ENCODE data around the gene GON7.
"Not testable (repeated sequence)": the region's sequence is repeated elsewhere in the genome, so short reads cannot be mapped to it uniquely, and the experiment has no call there.

The GON7 gene, protein sequence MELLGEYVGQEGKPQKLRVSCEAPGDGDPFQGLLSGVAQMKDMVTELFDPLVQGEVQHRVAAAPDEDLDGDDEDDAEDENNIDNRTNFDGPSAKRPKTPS

DNA sequence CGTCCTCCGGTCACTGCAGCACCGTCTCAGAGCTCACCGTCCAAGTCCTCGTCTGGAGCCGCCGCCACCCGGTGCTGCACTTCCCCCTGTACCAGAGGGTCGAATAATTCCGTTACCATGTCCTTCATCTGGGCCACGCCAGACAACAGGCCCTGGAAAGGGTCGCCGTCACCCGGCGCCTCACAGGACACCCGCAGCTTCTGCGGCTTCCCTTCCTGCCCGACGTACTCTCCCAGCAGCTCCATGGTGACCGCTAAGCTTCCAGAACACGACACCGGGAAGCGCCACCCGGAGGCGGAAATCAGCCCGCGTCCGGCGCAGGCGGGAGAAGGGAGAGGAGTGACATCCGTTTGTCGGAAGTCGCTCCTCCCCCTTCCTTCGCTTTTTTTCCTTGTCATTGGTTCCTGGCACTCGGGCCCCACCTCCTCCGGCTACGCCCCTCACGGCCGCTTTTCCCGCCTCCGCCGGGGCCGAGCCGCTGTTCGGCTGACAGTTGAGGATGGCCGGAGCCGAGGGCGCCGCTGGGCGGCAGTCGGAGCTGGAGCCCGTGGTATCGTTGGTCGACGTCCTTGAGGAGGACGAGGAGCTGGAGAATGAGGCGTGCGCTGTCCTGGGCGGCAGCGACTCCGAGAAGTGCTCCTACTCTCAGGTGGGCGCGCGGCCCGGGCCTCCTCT is at the start of gene GON7, which contains the start of gene UBR7:
GON7 (minus strand) TSS at position 273 of the 675 bp plus-strand sequence; CDS start at position 245, 28 bp downstream.
UBR7 (plus strand) TSS at position 464 of the 675 bp plus-strand sequence; CDS start at position 500, 36 bp downstream.
- Mint-ChIP-seq H3K4me1 (peaks cover 50% of the 10 kb centered on the region), H3K4me3 (peak within 1 kb of the TSS; percentile 76), H3K27me3 (no peaks in the 10 kb centered on the region), H3K36me3 (peaks cover 21% of the 10 kb centered on the region), H3K9me3 (no peaks in the 10 kb centered on the region), H3K27ac (peak within 1 kb of the TSS; percentile 91)
- peak; percentile 95 for DNase-seq
- CTCF ChIA-PET, result interaction anchor here (0.7 to 2.6 kb wide), 5 partner anchors 10 to 26 kb away, joined by 3 to 16 read pairs (median 7); partner anchors contain the start of genes LYSET and MOAP1

DNA sequence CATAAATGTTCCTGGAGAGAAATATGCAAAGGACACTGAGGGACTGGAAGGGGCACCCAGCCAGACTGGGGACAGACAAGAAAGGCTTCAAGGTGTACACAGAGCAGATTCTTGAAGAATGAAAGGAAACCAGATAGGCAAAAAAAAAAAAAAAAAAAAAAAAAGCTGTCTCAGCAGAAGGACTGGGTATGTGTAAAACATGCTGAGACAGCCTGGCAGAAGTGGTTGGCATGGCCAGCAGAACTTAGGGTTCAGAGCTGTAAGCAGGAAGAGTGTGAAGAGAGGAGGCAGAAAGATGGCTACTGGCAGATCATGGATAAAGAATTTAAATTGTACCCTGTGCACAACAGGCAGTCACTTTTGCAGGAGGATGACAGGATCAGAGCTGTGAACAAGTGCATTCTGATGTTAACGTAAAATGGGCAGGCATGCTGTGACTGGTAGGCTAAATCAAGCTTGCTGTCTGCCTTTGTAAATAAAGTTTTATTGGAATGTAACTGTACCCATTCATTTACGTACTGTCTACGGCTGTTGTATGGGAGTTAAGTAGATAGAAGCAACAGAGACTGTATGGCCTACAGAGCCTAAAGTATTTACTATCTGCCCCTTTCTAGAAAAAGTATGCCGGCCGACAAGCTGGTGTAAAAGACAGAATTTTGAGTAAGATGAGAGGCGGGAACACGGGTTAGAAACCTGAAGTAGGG is 42.4 kb upstream of the GON7 start:
- Mint-ChIP-seq H3K4me3 (no peak overlapping the region), H3K27ac (no peak overlapping the region), H3K4me1 (peaks cover 18% of the 10 kb centered on the region), H3K36me3 (peaks cover 27% of the 10 kb centered on the region), H3K27me3 (no peaks in the 10 kb centered on the region), H3K9me3 (no peaks in the 10 kb centered on the region)
- CTCF ChIA-PET, result no interaction called here
- no peak for DNase-seq

DNA sequence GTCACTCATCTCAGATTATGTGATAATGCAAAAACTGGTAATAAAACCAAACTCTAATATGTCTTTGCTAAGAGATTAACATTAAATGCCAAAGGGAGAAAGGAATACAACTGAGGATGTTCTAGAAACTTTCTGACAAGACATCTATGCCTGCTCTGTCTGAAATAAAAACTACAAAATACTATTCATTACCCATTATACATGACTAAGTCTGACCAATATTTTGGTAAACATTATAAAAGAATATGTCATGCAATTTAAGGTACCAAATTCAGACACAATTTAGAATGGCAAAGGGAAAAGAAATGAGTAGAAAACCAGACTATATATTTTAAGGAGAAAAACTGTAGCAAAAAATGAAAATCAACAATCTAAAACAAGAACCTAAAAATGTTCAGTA is 39.7 kb upstream of the GON7 start:
- CTCF ChIA-PET, result no interaction called here
- no peaks in the 10 kb centered on the region for H3K9me3 Mint-ChIP-seq
- peaks cover 15% of the 10 kb centered on the region for H3K4me1 Mint-ChIP-seq
- DNase-seq, result no peak
- H3K27me3 Mint-ChIP-seq, result no peaks in the 10 kb centered on the region
- H3K4me3 Mint-ChIP-seq, result no peak overlapping the region
- H3K27ac Mint-ChIP-seq, result no peak overlapping the region
- H3K36me3 Mint-ChIP-seq, result peaks cover 36% of the 10 kb centered on the region

DNA sequence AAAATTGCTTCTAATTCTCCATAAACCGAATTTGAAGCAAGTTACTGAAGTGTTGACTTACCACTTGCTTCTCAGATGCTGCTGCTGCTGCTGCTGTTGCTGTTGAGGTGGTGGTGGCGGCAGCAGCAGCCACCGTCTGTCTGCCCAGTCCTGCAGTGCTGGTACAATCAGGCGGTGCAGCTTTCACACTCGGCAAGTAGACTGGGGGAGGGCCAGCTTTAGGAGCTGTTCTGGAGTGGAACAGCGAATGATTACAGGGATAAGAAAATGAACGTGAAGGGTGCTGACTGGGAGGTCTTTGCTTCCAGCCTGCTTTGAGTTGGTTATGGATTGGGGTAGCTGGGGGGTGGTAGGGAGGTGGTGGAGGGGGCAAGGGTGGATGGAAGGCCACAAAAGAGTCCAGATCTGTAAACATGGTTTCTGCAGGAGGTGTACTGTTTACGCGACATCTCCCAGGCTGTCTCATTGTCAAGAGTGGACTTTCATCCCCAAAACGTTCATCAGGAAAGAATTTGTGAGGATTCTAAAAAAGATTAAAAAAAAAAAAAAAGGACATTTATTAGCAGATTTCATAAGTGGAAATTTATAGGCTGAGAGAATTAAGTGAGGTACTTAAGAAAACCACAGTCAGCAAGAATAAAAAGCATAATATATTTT is 39.0 kb upstream of the GON7 start:
- Mint-ChIP-seq H3K9me3 (no peaks in the 10 kb centered on the region), H3K27ac (no peak overlapping the region), H3K4me3 (no peak overlapping the region), H3K36me3 (peaks cover 33% of the 10 kb centered on the region), H3K4me1 (peaks cover 15% of the 10 kb centered on the region), H3K27me3 (no peaks in the 10 kb centered on the region)
- DNase-seq, result no peak
- CTCF ChIA-PET, result no interaction called here

DNA sequence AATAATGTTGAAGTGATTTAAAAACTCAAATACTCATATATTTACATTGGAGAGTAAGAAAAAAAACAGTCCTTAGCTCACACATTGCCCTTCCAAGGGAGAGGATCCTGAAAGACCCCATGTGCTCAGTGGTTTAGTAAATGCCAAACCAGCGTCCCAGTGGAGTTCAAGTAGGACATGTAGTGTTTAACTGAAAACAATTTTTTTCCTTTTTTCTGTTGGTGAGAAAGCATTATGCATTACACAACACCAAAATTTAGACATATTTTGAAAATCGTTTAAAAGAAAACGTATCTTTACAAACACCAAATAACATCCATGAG is 33.8 kb upstream of the GON7 start:
- H3K9me3 Mint-ChIP-seq, result no peaks in the 10 kb centered on the region
- no peak for DNase-seq
- CTCF ChIA-PET, result no interaction called here
- peaks cover 24% of the 10 kb centered on the region for H3K36me3 Mint-ChIP-seq
- H3K27ac Mint-ChIP-seq, result no peak overlapping the region
- H3K4me3 Mint-ChIP-seq, result no peak overlapping the region
- H3K4me1 Mint-ChIP-seq, result no peaks in the 10 kb centered on the region
- peaks cover under 1% of the 10 kb centered on the region for H3K27me3 Mint-ChIP-seq

DNA sequence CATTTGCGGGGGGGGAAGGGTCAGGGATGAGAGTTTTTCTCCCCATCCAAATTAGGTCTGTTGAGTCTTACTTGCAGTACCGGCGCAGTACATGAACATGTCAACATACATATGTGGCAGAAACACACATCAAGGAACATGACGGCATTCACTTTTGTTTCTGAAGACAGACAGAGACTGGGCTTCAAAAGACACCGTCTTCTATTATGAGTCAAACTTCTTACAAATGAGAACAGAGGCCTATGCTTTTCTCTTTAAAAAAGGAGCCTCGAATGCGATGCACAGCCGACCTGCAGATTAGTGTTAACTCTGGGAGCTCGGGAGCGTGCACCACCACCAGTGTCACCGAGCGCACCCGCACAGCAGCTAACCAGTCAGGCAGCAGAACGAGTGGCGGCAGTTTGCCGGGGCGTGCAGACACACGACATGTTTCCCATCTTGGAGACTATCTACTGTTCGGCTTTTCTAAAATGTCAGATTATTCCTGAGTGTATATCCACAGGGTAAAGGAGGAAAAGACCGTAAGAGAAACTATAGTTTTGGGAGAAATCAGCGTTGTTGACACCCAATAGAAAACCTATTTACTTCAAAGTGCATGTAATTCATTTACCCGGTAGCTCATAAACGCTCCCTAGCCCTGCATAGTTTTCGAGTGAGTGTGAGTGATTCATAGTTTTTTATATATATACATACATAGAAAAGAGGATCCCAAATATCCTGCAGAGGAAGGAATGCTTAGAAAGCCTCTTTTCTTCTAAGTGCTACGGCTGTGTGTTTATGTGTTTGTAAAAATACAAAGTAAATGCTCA is 33.2 kb upstream of the GON7 start:
- DNase-seq, result no peak
- Mint-ChIP-seq H3K4me1 (no peaks in the 10 kb centered on the region), H3K27ac (no peak overlapping the region), H3K4me3 (no peak overlapping the region), H3K9me3 (no peaks in the 10 kb centered on the region), H3K36me3 (peaks cover 18% of the 10 kb centered on the region), H3K27me3 (peaks cover 6% of the 10 kb centered on the region)
- CTCF ChIA-PET, result no interaction called here

DNA sequence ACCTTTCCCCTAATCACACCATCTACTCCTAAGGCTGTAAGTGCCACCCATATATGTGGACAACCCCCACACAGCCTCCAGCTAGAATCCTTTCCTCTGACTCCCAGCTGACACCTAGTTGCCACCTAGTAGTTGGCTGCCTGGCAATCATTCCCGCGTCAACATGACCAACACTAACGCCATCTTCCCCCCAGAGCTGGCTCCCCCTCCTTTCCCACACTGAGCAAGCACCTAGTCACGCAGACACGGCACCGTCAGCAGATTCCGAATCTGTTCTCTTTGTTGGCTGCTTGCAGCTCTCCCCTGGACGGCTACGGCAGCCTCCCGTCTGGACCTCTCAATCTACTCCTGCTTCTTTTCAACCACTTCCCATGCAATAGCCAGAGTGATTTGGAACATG is 27.9 kb upstream of the GON7 start:
- H3K27ac Mint-ChIP-seq, result no peak overlapping the region
- peaks cover 10% of the 10 kb centered on the region for H3K4me1 Mint-ChIP-seq
- H3K9me3 Mint-ChIP-seq, result no peaks in the 10 kb centered on the region
- no peaks in the 10 kb centered on the region for H3K36me3 Mint-ChIP-seq
- CTCF ChIA-PET, result interaction anchor here (0.8 to 1.3 kb wide), 2 partner anchors 83 to 121 kb away, joined by 3 read pairs; no protein-coding TSS in a partner anchor
- H3K27me3 Mint-ChIP-seq, result peaks cover 56% of the 10 kb centered on the region
- no peak overlapping the region for H3K4me3 Mint-ChIP-seq
- no peak for DNase-seq

DNA sequence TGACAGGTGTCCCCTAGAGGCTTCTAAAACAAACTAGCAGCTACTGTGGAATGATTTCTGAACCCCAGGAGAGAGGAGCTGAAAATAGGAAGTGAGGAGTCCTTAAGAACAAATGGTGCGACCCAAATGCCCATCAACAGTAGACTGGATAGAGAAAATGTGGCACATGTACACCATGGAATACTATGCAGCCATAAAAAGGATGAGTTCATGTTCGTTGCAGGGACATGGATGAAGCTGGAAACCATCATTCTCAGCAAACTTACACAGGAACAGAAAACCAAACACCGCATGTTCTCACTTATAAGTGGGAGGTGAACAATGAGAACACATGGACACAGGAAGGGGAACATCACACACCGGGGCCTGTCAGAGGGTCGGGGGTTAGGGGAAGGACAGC is 26.2 kb upstream of the GON7 start:
- H3K4me3 Mint-ChIP-seq, H3K36me3 Mint-ChIP-seq, H3K9me3 Mint-ChIP-seq, DNase-seq, H3K27ac Mint-ChIP-seq: not testable (repeated sequence)
- CTCF ChIA-PET, result interaction anchor here (1.1 kb wide), 1 partner anchor 386 kb away, joined by 3 read pairs; no protein-coding TSS in a partner anchor
- Mint-ChIP-seq H3K4me1 (peaks cover 10% of the 10 kb centered on the region), H3K27me3 (peaks cover 56% of the 10 kb centered on the region)

DNA sequence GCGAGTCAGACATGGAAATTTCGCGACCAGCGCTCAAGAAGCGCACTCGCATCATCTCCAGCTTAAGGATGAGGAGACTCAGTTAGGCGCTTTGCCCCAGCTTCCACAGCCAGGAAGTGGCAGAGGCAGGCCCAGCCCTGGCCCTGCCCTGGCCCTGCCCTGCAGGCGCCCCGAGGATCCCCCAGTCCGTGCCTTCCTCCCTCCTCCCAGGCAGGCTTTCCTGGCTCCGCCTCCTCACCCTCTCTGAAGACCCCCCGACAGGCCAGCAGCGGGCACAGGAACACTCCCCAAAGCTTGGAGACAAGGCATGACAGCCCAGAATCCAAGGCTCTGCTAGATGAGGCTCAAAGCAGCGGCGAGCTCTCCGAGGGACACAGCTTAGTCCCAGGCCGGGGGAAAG is 25.3 kb upstream of the GON7 start:
- CTCF ChIA-PET, result no interaction called here
- Mint-ChIP-seq H3K4me3 (no peak overlapping the region), H3K4me1 (peaks cover 10% of the 10 kb centered on the region)

DNA sequence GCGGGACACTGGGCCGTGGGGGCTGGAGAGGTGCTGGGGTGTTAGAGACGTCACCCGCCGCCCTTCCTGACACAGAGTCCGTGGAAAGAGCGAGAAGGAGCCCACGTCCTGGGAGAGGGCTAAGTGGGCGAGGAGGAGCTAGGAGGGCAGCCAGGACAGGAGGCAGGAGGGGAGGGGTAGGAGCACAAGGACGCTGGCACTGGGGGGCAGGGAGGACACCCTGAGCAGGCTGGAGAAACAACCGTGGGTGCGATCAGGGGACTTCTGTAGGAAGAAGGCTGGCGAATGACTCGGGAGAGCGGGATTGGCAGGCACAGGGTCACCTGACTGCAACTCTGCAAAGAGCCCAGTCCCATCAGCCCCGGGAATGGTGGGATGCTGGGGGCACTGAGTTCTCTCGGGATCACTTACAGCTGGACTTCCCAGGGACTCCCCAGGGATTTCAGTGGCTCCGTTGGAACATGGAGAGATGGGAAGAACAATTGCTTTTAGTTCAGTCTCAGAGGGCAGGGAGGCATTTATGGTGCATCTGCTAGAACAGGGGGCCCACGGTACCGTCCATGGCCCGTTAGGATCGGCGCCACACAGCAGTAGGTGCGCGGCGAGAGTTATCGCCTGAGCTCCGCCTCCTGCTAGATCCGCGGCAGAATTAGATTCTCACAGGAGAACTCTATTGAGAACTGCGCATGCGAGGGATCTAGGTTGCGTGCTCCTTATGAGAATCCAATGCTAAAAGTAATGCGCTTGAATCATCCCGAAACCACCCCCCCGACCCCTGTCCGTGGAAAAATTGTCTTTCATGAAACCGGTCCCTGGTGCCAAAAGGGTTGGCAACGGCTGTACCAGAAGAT is 24.5 kb upstream of the GON7 start:
- Mint-ChIP-seq H3K9me3 (no peaks in the 10 kb centered on the region), H3K27ac (no peak overlapping the region), H3K4me1 (peaks cover 10% of the 10 kb centered on the region), H3K36me3 (peaks cover 17% of the 10 kb centered on the region), H3K27me3 (peaks cover 56% of the 10 kb centered on the region), H3K4me3 (peak overlapping the region; percentile 25)
- no peak for DNase-seq
- CTCF ChIA-PET, result no interaction called here

More for the DNA sequence above, 25.3 kb upstream of the GON7 start:
- no peak overlapping the region for H3K27ac Mint-ChIP-seq
- no peaks in the 10 kb centered on the region for H3K9me3 Mint-ChIP-seq
- no peak for DNase-seq
- peaks cover 14% of the 10 kb centered on the region for H3K36me3 Mint-ChIP-seq
- peaks cover 56% of the 10 kb centered on the region for H3K27me3 Mint-ChIP-seq

DNA sequence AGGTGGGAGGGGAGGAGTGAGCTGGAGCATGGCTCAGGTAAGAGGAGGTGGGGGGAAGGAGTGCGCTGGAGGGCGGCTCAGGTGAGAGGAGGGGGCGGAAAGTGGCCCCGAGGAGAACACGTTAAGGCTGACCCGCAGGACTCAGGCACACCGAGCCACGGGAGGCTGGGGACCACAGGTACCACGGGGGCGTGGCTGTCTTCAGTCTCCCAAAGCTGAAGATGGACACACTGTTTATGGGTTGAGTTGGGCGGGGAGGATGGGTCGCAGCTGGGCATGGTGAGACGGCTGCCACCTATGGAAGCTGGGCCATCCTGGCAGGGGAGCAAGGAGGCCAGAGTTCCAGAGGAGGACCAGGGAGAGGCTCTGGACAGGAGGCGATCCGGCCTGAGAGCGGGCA is 23.7 kb upstream of the GON7 start:
- Mint-ChIP-seq H3K36me3 (peaks cover 23% of the 10 kb centered on the region), H3K27me3 (peaks cover 54% of the 10 kb centered on the region), H3K9me3 (no peaks in the 10 kb centered on the region), H3K4me1 (peaks cover 10% of the 10 kb centered on the region), H3K4me3 (no peak overlapping the region), H3K27ac (no peak overlapping the region)
- CTCF ChIA-PET, result interaction anchor here (0.6 kb wide), 1 partner anchor 54 kb away, joined by 3 read pairs; no protein-coding TSS in a partner anchor
- DNase-seq, result no peak

DNA sequence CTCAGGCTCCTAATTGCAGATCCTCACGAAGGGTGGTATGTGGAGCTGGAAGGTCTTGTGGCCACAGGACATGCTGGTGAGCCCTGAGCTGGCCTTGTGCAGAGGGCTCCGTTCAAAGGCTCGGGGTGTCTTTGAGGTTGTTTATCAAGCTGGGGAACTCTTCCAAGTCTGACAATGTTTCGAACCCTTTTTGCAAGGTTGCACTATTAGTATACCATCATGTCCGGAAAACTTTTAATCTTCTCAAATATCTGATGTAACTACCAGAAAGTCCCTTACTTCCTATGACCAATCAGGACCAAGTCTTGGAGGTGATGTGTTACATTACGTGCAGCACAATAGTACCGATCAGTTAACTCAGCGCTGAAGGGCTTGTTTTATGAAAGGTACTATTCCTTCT is 21.7 kb upstream of the GON7 start:
- Mint-ChIP-seq H3K4me1 (peaks cover 10% of the 10 kb centered on the region), H3K27ac (no peak overlapping the region), H3K36me3 (peaks cover 32% of the 10 kb centered on the region), H3K4me3 (no peak overlapping the region), H3K9me3 (no peaks in the 10 kb centered on the region), H3K27me3 (peaks cover 34% of the 10 kb centered on the region)
- no peak for DNase-seq
- CTCF ChIA-PET, result no interaction called here

DNA sequence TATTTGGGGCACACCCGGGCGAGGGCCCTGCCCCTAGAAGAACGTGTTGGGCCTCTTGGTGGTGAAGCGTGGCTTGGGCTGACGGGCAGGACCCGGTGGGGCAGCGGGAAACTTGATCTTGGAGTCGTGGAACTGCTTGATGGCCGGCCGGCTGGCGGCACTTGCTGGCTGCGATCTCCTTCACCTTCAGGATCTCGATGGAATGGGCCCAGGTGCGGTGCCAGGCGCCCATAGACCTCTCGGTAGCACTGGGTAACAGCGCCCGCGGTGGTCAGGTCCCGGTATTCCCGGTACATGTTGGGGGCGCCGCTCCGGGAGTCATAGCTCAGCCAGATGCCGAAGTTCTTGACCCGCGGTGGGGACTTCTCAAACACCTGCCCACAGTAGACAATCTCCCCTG is 16.7 kb upstream of the GON7 start:
- no peaks in the 10 kb centered on the region for H3K27me3 Mint-ChIP-seq
- H3K4me3 Mint-ChIP-seq, result no peak overlapping the region
- H3K4me1 Mint-ChIP-seq, result no peaks in the 10 kb centered on the region
- CTCF ChIA-PET, result no interaction called here
- no peak overlapping the region for H3K27ac Mint-ChIP-seq
- no peaks in the 10 kb centered on the region for H3K9me3 Mint-ChIP-seq
- H3K36me3 Mint-ChIP-seq, result peaks cover 52% of the 10 kb centered on the region
- DNase-seq, result no peak
